CD4-positive, alpha-beta T cell treated with Interleukin-4 for 1 hour (primary cell): ENCODE results near the gene PPP1R13B.

Experiments
- DNase-seq, 2 donors: peaks; one replicate each; pipeline ENCODE4 v3.0.0-alpha.2; 2020 to 2022

Gene PPP1R13B

DNA sequence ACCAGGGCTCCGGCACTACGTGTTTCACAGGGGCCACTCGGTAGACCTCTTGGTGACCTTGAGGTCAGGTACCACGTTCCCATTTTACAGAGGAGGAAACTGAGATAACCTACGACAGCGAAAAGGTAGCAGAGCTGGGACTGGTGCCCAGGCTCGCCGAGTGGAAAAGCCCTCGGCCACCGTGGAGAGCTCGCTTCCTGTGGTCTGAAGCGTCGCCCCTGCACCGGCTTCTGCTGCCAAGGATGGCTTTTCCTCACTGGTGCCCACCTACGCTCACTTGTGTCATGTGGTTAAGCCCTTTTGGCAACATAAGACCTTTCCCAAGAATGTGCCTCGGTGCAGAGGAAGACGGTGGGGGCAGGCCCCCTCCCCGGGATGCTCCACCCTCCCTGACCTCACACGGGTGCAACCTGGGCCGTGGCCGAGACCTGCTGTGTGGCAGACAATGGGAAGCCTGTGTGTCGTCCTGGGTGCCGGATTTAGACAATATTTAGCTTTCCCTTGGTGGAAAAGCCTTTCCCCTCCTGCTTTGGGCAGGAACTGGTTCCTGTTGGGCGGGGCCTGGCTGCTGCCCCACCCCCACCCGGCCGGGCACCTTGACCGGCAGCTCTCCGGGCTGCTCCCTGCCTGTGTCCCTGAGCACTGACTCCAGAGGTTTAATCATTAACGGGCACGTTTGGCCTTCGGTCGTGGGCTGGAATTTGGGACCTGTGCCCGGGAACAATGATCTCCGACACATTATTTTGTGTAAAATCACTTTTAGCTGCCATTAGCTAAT lies 32.4 kb upstream of the PPP1R13B start:
- no peak for DNase-seq

DNA sequence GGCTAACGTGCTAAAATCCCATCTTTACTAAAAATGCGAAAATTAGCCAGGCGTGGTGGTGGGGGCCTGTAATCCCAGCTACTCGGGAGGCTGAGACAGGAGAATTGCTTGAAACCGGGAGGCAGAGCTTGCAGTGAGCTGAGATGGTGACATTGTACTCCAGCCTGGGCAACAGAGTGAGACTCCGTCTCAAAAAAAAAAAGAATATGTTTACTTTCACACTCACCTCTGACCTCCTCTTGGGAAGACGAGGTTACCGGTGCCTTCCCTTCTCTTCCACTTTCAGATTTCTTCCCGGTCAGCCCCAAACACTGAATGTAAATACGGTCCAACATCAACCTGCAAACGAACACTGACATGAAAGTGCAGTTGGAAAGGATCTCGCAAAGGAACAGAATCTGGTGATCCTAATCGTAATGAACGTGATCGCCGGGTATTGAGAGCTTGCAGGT lies 31.8 kb upstream of the PPP1R13B start:
- DNase-seq, result no peak

DNA sequence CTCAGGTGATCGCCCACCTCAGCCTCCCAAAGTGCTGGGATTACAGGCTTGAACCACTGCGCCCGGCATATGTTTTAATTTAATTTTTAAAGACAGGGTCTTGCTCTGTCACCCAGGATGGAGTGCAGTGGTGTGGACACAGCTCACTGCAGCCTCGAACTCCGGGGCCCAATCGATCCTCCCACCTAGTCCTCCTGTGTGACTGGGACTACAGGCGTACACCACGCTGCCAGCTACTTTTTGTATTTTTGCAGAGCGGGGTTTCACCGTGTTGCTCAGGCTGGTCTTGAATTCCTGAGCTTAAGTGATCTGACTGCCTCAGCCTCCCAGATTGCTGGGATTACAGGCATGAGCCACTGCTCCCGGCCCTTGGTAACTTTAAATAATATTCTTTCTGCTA lies 30.8 kb upstream of the PPP1R13B start:
- DNase-seq, result no peak

DNA sequence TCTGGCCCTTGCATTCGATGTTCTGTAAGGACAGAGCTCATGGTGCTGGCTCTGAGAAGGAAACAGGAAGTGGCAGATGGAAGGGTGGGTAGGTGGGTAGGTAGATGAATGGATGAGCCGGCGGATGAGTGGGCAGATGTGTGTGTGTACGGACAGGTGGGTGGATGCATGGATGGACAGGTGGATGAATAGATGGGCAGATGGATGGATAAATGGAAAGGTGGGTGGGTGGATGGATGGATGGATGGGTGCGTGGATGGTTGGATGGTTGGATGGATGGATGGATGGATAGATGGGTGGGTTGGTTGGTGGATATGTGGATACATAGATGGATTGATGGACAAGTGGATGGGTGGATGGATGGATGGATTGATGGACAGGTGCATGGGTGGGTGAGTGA lies 27.6 kb upstream of the PPP1R13B start:
- DNase-seq, result no peak

DNA sequence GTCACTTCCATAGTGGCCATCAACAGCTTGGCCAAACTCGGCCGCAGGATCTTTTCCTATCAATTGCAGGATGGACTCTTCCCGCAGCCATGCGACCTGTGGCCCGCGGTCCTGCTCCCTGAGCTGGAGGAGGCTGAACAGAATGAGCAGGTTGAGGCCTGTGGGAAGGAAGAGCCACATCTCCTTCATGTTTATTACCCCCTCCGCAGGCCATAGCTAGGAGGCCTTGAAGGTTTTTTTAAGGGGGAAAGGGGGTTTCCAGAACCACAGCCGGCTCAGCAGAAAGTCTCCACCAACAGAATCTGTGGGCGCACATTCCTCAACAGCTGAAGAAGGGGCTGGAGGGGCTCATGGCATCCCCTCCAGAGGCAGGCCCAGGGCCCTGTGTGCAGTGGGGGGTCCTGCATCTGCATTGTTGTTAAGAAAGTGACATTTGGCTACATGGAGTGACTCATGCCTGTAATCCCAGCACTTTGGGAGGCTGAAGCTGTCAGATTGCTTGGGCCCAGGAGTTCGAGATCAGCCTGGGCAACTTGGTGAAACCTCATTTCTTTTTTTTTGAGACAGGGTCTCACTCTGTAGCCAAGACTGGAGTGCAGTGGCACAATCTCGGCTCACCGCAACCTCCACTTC lies 25.2 kb upstream of the PPP1R13B start:
- DNase-seq, result peak in 1 of 2 donors; percentile 31

DNA sequence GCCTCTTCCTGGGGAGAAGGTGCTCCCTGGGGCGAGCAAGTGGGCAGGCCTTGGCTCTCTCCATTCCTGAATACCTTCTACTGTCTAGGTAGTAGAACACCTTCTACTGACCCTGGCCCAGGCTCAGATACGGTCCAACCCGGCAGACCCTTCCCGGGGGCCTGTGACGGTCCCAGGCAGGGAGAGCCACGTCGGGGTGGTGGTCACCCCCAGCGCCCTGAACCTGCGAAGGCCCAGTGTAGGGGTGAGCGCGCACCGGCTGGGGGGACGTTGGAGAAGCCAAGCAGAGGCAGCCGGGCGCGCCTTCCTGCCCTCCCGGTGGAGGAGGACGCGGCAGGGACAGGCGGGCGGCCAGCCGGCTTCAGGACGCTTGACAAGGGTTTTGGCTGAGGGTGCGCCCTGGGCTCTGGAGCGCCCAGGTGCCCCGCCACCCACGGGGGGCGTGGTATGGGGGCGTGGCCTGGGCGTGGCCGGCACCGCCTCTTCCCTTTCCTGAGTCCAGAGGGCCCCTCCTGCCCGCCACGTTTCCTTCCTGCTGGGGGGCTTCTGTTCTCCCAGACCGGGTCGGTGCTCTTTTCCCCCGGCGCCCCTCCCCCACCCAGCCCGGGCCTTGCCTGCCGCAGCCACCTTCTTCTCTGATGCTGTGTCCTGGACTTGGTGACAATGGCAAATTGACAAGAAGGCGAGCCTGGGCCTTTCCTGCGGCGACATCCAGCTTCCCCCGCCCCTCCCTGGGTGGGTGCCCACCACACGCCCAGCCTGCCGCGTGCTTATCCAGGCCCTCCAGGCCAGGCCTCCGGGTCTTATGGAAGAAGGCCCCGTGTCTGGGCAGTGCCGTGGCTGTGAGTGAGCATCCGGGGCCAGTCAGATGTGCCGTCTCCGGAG lies 24.5 kb upstream of the PPP1R13B start:
- DNase-seq, result peak; percentile 66 to 74

DNA sequence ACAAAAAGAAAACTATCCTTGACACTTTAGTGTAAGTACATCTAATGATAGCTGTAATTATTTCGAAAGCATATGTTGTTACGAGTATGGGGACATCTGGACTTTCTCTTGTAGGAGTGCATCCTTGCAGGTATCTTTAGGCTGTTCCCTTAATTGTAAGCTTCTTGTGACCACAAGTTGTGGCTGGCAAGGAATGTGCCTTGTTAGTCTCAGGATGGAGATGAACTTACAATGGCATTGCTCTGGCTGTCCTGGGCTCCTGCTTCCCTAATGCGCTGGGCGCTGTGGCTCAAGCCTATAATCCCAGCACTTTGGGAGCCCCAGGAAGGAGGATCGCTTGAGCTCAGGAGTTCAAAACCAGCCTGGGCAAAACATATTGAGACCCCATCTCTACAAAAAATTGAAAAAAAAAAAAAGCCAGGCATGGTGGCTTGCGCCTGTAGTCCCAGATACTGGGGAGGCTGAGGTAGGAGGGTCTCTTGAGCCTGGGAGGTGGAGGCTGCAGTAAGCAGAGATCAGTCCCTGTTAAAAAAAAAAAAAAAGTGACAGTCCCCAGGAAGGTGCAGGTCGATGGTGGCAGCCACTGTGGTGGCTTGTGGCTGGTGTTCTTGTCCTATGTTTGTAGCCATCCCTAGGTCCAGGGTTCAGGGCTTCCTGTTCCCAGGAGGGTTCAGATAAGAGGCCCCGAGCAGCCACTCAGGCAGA lies 23.7 kb upstream of the PPP1R13B start:
- DNase-seq, result no peak

DNA sequence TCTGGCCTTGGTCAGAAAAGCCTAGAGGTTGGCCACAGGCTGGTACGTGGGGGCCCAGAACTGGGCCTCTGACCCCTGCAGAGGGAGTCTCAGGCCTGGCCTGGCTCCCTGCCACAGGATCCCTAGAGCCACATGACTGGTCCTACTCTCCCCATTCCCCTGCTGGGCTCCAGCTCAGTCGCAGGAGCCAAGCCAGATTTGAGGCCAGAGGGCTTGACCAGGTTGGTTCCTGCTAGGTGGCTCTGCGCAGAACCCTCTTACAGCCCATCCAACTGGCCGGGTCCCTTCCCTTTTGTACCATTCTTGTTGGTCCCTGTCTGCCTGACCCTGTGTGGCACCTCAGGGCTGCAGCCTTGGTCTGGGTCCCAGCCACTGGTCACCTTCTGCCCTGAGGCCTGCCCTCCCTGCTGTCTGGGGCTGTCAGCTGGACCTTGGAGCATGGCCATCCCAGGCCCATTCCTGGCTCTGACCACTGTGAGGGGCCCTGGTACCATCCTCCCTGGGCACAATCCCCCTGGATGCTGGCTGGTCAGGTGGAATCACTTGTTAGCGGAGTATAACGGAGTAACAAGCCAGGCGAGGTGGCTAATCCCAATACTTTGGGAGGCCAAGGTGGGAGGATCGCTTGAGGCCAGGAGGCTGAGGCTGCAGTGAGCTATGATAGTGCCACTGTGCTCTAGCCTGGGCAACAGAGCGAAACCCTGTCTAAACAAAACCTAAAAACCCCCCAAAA lies 22.9 kb upstream of the PPP1R13B start:
- DNase-seq, result no peak

DNA sequence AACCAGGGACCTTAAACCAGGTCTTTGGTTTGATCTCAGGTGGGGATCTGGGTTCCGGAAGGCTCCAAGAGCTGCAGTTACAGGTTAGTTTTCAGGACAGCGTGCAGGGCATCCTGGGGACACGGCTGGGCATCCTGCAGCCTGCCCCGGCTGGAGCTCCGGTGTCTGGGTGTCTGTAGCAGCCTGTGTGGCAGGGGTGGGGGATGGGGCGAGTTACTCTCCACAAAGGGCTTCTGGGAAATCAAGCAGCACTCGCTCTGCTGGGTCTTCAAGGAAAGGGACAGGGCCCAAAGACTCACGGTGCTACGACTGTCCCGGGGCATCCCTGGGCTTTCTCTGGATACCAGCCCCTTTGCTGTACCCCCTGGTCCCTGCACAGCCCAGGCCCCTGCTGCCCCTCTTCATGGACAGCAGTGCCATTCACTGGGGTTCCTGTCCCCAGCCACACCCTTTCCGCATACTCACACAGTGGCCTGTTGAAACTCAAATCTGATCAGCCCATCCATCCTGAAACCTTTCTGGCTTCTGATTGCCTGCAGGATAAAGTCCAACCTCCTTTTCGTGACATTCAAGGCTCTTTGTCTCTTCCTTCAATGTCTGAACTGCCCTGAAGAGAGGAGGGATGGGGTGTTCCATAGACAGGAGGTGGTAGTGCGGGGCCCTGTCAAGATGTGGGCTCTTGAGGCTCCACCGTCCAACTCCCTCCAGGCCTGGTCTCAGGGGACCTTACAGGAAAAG lies 22.2 kb upstream of the PPP1R13B start:
- no peak for DNase-seq

DNA sequence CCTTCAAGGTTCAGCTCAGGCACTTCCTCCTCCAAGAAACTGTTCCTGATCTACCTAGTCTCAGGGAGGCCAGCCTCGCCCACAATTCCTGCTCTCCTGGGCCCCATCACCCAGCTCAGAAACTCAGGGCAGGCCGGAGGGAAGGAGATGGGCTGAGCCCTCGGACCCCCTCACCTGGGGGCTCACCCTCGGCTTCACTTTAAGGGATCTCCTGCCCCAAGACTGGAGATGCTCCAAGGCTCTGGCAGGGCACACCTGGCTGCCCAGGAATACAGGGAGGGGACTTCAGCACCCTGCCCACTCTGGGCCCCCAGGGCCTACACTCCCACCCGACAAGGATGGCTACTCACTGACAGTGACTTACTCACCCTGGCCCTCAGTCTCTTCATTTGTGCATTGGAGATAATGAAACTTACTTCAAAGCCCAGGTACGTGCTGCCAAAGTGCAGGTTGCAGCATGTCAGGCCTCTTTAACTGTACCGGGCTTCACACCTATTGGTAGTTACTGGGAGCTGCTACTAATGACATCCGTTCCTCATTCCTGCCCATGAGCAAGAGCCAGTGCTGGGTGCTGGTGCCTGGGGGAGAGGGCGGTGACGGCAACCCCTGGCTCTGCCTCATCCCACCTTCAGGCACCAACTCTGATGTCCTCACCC lies 21.0 kb upstream of the PPP1R13B start:
- DNase-seq, result no peak

DNA sequence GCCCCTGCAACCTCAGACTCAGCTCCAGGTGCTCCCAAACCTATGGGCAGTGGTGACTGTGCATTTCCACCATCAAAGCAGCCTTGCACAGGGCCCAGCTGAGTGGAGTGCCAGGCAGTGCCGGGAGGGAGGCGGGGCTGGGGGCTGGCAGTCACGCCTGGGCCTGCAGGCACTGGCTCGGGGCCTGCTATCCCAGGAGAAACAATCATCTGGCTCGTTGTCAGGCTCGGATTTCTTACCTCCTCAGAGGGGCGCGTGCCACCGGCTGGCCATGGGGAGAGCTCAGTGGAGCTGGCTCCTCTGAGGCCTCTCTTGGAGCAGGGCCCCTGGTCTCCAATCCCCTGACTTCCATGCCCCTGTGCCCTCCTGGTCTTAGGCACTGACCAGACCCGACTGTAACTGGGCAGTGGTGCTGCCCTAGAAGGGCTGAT lies 20.2 kb upstream of the PPP1R13B start:
- DNase-seq, result no peak

DNA sequence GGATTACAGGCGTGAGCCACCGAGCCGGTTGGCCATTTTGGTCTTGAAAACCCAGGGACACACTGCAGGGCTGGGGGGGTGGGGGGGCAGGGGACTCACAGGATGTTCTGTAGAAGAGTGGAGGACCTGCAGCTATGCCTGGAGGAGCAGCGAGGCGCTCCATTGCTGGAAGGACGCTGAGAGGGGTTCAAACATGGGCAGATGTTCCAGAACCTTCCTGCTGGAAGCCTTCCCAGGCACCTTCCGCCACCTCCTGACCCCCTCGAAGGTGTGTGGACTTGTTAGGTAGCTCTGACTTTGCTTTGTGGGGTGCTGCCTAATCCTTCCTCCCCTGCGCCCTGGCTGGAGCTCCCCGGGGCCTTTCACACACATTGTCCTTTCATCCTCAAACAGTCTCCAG lies 19.6 kb upstream of the PPP1R13B start:
- DNase-seq, result no peak

DNA sequence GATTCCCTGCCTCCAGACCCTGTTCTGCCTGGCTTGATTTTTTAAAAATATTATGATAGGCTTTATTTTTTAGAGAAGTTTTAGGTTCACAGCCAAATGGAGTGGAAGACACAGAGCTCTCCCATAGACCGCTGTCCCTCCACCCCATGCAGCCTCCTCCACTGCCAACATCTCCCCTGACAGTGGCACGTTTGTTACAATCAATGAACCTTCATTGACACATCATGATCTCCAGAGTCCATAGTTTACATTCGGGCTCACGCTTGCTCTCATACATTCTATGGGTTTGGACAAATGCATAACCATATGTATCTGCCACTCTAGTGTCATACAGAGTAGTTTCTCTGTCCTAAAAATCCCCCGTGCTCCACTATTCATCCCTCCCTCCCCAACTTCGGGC lies 15.9 kb upstream of the PPP1R13B start:
- no peak for DNase-seq

DNA sequence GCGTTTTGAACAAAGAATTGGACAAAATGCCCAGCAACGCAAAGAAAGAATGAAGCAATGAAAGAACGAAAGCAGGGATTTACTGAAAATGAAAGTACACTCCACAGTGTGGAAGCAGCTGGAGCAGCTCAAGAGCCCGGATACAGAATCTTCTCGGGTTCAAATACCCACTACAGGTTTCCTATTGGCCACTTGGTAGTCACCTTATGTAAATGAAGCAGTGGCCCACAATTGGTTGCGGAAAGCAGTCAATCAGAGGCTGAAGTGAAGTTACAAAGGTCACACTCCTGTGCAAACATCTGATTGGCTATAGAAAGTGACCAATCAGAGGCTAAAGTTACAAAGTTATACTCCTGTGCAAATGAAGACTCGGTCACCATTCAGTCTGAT lies 15.0 kb upstream of the PPP1R13B start:
- DNase-seq, result no peak

DNA sequence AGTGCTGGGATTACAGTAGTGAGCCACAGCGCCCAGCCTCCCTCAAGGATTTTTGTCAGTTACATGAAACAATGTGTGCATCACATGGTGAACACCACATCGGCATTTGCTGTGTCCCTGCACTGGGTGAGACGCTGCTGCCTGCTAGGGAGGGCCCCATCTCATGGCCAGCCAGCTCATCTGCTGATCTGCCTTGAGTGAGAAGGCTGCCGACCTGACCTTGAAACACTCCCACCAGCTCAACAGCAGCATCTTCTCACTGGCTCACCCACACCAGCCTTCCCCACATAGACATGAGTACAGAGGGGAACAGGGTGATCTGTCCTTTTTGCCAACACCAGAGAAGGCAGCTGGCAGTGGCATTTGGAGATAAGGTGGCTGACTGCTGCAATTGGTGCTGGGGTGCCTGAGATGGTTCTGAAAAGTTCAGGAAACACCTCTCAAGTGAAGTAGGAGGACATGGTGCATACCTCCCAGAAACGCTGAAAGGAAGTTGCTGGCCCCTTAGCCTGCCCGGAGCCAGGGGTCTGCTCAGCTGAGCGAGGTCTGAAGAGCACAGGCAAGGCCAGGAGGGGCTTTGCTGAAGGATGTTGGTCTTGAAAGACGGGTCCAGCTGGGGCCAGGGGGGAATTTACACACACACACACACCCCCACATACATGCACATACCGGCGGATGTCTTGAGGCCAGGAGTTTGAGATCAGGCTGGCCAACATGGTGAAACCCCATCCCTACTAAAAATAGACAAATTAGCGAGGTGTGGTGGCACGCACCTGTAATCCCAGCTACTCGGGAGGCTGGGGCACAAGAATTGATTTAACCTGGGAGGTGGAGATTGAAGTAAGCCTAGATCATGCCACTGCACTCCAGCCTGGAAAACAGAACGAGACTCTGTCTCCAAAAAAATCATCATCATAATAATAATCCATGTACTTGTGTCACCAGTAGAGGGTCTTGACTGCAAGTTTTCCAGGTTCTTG lies 14.3 kb upstream of the PPP1R13B start:
- no peak for DNase-seq

DNA sequence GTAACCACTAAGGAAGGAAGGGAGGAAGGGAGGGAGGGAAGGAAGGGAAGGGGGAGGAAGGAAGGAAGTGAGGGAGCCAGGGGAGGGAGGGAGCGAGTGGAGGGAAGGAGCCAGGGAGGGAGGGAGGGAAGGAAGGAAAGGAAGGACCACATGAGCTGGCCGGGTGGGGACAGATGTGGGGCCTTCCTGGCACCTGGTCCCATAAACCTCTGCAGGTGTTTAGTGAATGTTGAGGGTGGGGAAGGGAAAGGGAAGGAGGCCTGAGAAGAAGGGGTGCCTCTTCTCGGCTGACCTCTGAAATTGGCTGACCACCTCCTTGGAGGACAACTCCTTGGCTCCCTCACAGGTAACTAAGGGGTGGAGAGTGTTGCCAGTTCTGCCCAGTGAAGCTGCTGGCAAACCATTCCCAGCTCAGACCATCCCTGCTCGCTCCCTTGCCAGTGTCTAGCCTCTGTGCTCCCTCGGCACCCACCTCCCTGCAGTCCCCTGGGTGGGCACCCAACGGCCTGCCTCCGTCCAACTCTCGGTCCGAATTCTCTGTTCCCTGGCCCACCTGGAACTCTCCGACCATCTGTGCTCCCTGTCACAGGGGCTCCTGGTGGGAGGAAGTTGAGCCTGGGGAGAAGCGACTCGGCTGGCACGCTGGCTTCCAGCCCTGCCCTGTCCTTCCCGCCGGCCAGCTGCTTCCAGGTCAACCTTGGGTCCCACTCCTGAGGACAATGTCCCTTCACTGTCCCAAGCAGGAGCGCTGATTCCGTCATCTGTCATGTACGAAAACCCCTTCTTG lies 12.2 kb upstream of the PPP1R13B start:
- DNase-seq, result no peak

DNA sequence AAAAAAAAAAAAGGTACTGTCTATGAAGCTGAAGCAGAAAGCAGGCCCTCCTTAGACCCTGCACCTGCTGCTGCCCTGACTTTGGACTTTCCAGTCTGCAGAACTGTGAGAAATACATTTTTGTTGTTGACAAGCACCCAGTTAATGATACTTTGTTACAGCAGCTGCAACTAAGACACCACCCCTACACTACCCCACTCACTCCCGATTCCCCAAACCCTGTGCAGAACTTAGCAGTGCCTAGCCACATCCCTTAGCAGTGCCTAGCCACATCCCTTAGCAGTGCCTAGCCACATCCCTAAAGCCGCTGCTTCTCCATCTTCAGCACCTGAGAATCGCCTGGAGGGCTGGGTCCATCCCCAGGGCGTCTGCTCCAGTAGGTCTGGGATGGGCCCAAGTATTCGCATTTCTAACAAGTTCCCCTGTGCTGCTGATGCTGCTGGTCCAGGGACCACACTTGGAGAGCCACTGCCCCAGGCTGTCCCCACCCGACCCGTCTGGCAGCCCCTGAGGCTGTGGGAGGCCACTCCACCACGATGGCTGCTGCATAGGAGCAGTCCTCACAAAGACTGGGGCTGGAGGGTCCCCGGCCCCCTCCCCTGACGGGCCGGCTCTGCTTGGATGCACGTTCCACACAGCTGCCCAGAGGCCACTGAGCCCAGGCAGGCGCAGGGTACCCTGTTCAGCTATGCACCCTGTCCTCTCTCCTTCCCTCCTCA lies 10.8 kb upstream of the PPP1R13B start:
- DNase-seq, result no peak

DNA sequence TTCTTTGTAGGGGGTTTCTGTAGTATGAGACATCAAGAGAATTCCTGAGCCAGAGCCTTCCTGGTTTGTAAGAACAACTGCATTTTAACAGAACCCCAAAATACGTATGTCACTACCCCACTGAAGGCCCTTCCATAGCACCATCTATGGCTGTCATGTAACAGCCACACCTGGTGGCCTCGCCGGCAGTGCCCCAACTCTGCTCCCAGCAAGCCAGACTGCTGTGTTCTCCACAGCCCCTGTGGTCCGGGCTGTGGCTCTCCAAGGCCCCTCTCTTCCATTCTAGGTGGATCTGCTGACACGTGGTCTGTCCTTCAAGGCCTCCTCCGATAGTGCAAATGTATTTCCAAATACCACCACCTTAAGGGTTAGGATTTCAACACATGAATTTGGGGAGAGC lies 9.9 kb upstream of the PPP1R13B start:
- no peak for DNase-seq
